Glomerular visceral epithelial cell (primary cell): ENCODE data around the gene CFAP141.

ENCODE experiments used
- DNase-seq: peaks from one replicate; pipeline ENCODE4 v3.0.0-alpha.2; 2016; ENCODE audit errors: extremely low spot score

CFAP141 gene

GRCh38 chr1:154171880-154172279, 34.3 kb downstream of the CFAP141 start:
- DNase-seq = no peak

GRCh38 chr1:154171223-154171583, 34.9 kb downstream of the CFAP141 start:
- DNase-seq = no peak

- DNase-seq = no peak
These were observed 35.4 kb downstream of the CFAP141 start for GRCh38 chr1:154170547-154171222.

GRCh38 chr1:154167461-154167860, 38.7 kb downstream of the CFAP141 start:
- DNase-seq = no peak

- no peak for DNase-seq
These were observed 39.9 kb downstream of the CFAP141 start for GRCh38 chr1:154166207-154166606.

- DNase-seq = no peak
These were observed 46.6 kb downstream of the CFAP141 start for GRCh38 chr1:154159554-154159953.

- no peak for DNase-seq
These were observed 47.6 kb downstream of the CFAP141 start for GRCh38 chr1:154158307-154159125.

- DNase-seq = no peak
These were observed 48.4 kb downstream of the CFAP141 start for GRCh38 chr1:154157520-154158306.

GRCh38 chr1:154155251-154155650, 50.9 kb downstream of the CFAP141 start:
- no peak for DNase-seq

- DNase-seq = no peak
These were observed 51.5 kb downstream of the CFAP141 start, which contains the start of gene NUP210L for GRCh38 chr1:154154534-154155191. Gene NUP210L (minus strand): TSS chr1:154155073.

- DNase-seq = no peak
These were observed 52.1 kb downstream of the CFAP141 start for GRCh38 chr1:154154053-154154452.

GRCh38 chr1:154151311-154151710, 54.8 kb downstream of the CFAP141 start:
- DNase-seq = no peak
